ENCODE data around the gene COL13A1. TPM values are rescaled to one million over a fixed set of nuclear protein-coding genes. Genes with fewer than 3 reads are reported as not detected.

COL13A1 gene
- polyA plus RNA-seq, 1 of the 3 experiments (the other 2 are of a cell fraction), result 26.7 TPM

DNA sequence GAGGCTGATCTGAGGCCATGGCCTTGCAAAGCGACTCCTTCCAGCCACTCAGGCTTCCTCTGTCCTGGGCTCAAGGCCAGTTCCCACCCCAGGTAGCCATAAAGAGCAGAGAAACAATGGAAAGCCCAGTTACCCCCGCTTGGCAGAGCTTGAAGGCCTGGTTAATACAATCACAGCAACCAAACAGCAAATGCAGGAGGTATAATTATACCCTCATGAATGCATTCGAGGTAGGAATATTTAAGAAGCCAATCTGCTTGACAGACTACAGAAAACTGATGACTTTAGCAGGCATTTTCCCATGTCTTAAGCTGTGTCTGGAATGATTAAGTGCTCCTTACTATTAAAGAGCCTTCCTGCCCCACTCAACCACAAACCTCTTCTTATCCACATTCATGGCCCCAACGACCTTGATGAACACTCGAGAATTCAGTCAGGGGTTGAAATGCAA, 136.9 kb downstream of the COL13A1 start:
- H3K9ac ChIP-seq, result no peak overlapping the region
- no peak overlapping the region for H3K27ac ChIP-seq (ENCODE audit: low read depth in 2 of 2, low read length in 1 of 2)
- TF ChIP-seq EZH2phosphoT487 (IDR thresholded peaks at IDR 0.05; ENCODE audit: borderline replicate concordance, low read depth) (no peak), RFX5 (IDR thresholded peaks at IDR 0.05; ENCODE audit: low read length) (no peak), SMC3 (IDR thresholded peaks at IDR 0.05; ENCODE audit: low read depth, low read length) (no peak), FOXJ3 (CRISPR knock-in tag; IDR thresholded peaks at IDR 0.05) (no peak), FOXM1 (IDR thresholded peaks at IDR 0.05; ENCODE audit: low read depth) (no peak), ELF1 (IDR thresholded peaks at IDR 0.05) (no peak), YY1 (IDR thresholded peaks at IDR 0.05; ENCODE audit: low read depth) (no peak), GATA2 (CRISPR knock-in tag; IDR thresholded peaks at IDR 0.05) (no peak), MEF2A (IDR thresholded peaks at IDR 0.05; ENCODE audit: borderline replicate concordance, low read depth) (no peak), MXI1 (IDR thresholded peaks at IDR 0.05; ENCODE audit: low read depth, low read length) (no peak), TEAD4 (IDR thresholded peaks at IDR 0.05; ENCODE audit: borderline replicate concordance, insufficient read depth) (no peak), NRF1 (IDR thresholded peaks at IDR 0.05; ENCODE audit: low read depth, low read length) (no peak)
- TF ChIP-seq, protein P1, sequence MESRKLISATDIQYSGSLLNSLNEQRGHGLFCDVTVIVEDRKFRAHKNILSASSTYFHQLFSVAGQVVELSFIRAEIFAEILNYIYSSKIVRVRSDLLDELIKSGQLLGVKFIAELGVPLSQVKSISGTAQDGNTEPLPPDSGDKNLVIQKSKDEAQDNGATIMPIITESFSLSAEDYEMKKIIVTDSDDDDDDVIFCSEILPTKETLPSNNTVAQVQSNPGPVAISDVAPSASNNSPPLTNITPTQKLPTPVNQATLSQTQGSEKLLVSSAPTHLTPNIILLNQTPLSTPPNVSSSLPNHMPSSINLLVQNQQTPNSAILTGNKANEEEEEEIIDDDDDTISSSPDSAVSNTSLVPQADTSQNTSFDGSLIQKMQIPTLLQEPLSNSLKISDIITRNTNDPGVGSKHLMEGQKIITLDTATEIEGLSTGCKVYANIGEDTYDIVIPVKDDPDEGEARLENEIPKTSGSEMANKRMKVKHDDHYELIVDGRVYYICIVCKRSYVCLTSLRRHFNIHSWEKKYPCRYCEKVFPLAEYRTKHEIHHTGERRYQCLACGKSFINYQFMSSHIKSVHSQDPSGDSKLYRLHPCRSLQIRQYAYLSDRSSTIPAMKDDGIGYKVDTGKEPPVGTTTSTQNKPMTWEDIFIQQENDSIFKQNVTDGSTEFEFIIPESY (IDR thresholded peaks at IDR 0.05; ENCODE audit: borderline replicate concordance, low read depth), result no peak
- TF ChIP-seq, protein P2, sequence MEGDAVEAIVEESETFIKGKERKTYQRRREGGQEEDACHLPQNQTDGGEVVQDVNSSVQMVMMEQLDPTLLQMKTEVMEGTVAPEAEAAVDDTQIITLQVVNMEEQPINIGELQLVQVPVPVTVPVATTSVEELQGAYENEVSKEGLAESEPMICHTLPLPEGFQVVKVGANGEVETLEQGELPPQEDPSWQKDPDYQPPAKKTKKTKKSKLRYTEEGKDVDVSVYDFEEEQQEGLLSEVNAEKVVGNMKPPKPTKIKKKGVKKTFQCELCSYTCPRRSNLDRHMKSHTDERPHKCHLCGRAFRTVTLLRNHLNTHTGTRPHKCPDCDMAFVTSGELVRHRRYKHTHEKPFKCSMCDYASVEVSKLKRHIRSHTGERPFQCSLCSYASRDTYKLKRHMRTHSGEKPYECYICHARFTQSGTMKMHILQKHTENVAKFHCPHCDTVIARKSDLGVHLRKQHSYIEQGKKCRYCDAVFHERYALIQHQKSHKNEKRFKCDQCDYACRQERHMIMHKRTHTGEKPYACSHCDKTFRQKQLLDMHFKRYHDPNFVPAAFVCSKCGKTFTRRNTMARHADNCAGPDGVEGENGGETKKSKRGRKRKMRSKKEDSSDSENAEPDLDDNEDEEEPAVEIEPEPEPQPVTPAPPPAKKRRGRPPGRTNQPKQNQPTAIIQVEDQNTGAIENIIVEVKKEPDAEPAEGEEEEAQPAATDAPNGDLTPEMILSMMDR (IDR thresholded peaks at IDR 0.05), result no peak
- no peak for DNase-seq
- H3K9me3 ChIP-seq, result no peaks in the 10 kb centered on the region
- H3K4me2 ChIP-seq, result no peak overlapping the region
- WGBS (ENCODE audit: low lambda C conversion rate), result 49% methylated on average over 5 of the region's 5 CpGs
- H3K36me3 ChIP-seq (replicated peaks in 1 of 2; ENCODE audit: control insufficient read depth in 1 of 2, insufficient read depth in 2 of 2, low read length in 1 of 2), result no peaks in the 10 kb centered on the region
- H3K79me2 ChIP-seq (ENCODE audit: insufficient read depth), result no peaks in the 10 kb centered on the region
- H3K4me3 ChIP-seq (ENCODE audit: low read depth in 2 of 2, low read length in 1 of 2), result no peak overlapping the region
- no peaks in the 10 kb centered on the region for H4K20me1 ChIP-seq (ENCODE audit: insufficient read depth)
- no peaks in the 10 kb centered on the region for H3K27me3 ChIP-seq (ENCODE audit: insufficient read depth)
- no peaks in the 10 kb centered on the region for H3K9me2 ChIP-seq
- no peaks in the 10 kb centered on the region for H3F3A ChIP-seq (replicated peaks; ENCODE audit: insufficient read depth)
- H3K4me1 ChIP-seq (ENCODE audit: control insufficient read depth in 1 of 2, insufficient read depth in 2 of 2, low read depth in 1 of 2, low read length in 1 of 2), result no peaks in the 10 kb centered on the region
- ChIA-PET CTCF (interaction anchor here (0.8 to 5.3 kb wide), 4 partner anchors 20 to 177 kb away, joined by 3 to 30 read pairs (median 10); partner anchors contain the start of gene MACROH2A2), POLR2A (no interaction called here)
- no peak overlapping the region for H2AFZ ChIP-seq (ENCODE audit: low read depth)

DNA sequence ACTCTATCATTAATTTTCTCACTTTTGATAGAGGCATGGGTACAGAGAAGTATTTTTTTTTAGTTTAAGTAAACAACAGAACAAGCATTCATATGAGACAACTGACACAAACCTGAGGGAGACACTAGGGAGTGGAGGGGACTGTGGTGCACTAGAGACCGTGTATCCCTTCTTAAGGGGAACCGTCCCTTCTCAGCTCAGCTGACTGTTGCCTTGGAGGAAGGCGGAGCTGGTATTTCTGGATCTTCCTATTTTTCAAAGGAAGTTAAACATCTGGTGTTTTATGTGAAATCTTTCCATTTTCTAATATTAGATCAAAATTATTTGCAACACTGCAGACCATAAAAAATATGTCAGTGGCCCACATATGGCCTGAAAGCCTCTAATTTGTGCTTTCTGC, 137.4 kb downstream of the COL13A1 start:
- H3K4me3 ChIP-seq (ENCODE audit: low read depth in 2 of 2, low read length in 1 of 2), result no peak overlapping the region
- no peaks in the 10 kb centered on the region for H3K4me1 ChIP-seq (ENCODE audit: control insufficient read depth in 1 of 2, insufficient read depth in 2 of 2, low read depth in 1 of 2, low read length in 1 of 2)
- no peak overlapping the region for H3K27ac ChIP-seq (ENCODE audit: low read depth in 2 of 2, low read length in 1 of 2)
- H4K20me1 ChIP-seq (ENCODE audit: insufficient read depth), result no peaks in the 10 kb centered on the region
- H3K36me3 ChIP-seq (replicated peaks in 1 of 2; ENCODE audit: control insufficient read depth in 1 of 2, insufficient read depth in 2 of 2, low read length in 1 of 2), result no peaks in the 10 kb centered on the region
- ChIA-PET CTCF (interaction anchor here (0.8 to 5.3 kb wide), 5 partner anchors 14 to 177 kb away, joined by 3 to 30 read pairs (median 11); partner anchors contain the start of gene MACROH2A2), POLR2A (no interaction called here)
- no peak overlapping the region for H2AFZ ChIP-seq (ENCODE audit: low read depth)
- no peaks in the 10 kb centered on the region for H3K79me2 ChIP-seq (ENCODE audit: insufficient read depth)
- no peak overlapping the region for H3K4me2 ChIP-seq
- no peaks in the 10 kb centered on the region for H3F3A ChIP-seq (replicated peaks; ENCODE audit: insufficient read depth)
- no peaks in the 10 kb centered on the region for H3K27me3 ChIP-seq (ENCODE audit: insufficient read depth)
- no peak for DNase-seq
- H3K9me2 ChIP-seq, result no peaks in the 10 kb centered on the region
- no peak for TF ChIP-seq RAD21 (IDR thresholded peaks at IDR 0.05; ENCODE audit: low read length)
- H3K9ac ChIP-seq, result no peak overlapping the region
- no peaks in the 10 kb centered on the region for H3K9me3 ChIP-seq
- 91% methylated on average over 3 of the region's 3 CpGs for WGBS (ENCODE audit: low lambda C conversion rate)

All from SK-N-SH (cell line).